T-helper 1 cell treated with Interleukin-12 subunit alpha and Interleukin-12 subunit beta and Interleukin-4 antibody, amounts not matched to agents 30 μg/mL and 1 μg/mL, for 36 hours (primary cell): ENCODE data around the gene OCRL.

Source experiments
- H3K27ac Mint-ChIP-seq: one replicate; pipeline ENCODE4 v1.8.0; 2021; ENCODE audit warnings: mild to moderate bottlenecking, mixed read lengths
- H3K27me3 Mint-ChIP-seq: one replicate; pipeline ENCODE4 v1.8.0; 2021; ENCODE audit warnings: low read depth, mixed read lengths
- H3K36me3 Mint-ChIP-seq: one replicate; pipeline ENCODE4 v1.8.0; 2021; ENCODE audit warnings: low read depth, mixed read lengths
- H3K4me1 Mint-ChIP-seq: one replicate; pipeline ENCODE4 v1.8.0; 2021; ENCODE audit warnings: low read depth, mixed read lengths
- H3K4me3 Mint-ChIP-seq: one replicate; pipeline ENCODE4 v1.8.0; 2021; ENCODE audit warnings: mild to moderate bottlenecking, moderate library complexity, mixed read lengths
- H3K9me3 Mint-ChIP-seq: one replicate; pipeline ENCODE4 v1.8.0; 2021; ENCODE audit warnings: mixed read lengths

The OCRL gene

GRCh38 chrX:129618997-129619396 lies 78.9 kb downstream of the OCRL start:
- H3K27me3 Mint-ChIP-seq, result no peaks in the 10 kb centered on the region
- H3K4me3 Mint-ChIP-seq, result no peak overlapping the region

GRCh38 chrX:129622757-129623301 lies 82.8 kb downstream of the OCRL start:
- Mint-ChIP-seq H3K36me3 (no peaks in the 10 kb centered on the region), H3K4me3 (no peak overlapping the region), H3K4me1 (no peaks in the 10 kb centered on the region)

More at GRCh38 chrX:129618997-129619396, 78.9 kb downstream of the OCRL start:
- Mint-ChIP-seq H3K27ac (no peak overlapping the region), H3K36me3 (no peaks in the 10 kb centered on the region), H3K4me1 (peaks cover 3% of the 10 kb centered on the region), H3K9me3 (no peaks in the 10 kb centered on the region)

GRCh38 chrX:129626026-129626425 lies 86.0 kb downstream of the OCRL start:
- Mint-ChIP-seq H3K9me3 (no peaks in the 10 kb centered on the region), H3K4me1 (no peaks in the 10 kb centered on the region), H3K36me3 (no peaks in the 10 kb centered on the region), H3K27me3 (peaks cover 4% of the 10 kb centered on the region), H3K27ac (no peak overlapping the region), H3K4me3 (no peak overlapping the region)

More at GRCh38 chrX:129622757-129623301, 82.8 kb downstream of the OCRL start:
- H3K27ac Mint-ChIP-seq, result no peak overlapping the region
- peaks cover 4% of the 10 kb centered on the region for H3K27me3 Mint-ChIP-seq
- H3K9me3 Mint-ChIP-seq, result no peaks in the 10 kb centered on the region

- no peaks in the 10 kb centered on the region for H3K4me1 Mint-ChIP-seq
- H3K27ac Mint-ChIP-seq, result no peak overlapping the region
- H3K4me3 Mint-ChIP-seq, result no peak overlapping the region
- no peaks in the 10 kb centered on the region for H3K9me3 Mint-ChIP-seq
- no peaks in the 10 kb centered on the region for H3K36me3 Mint-ChIP-seq
- peaks cover 4% of the 10 kb centered on the region for H3K27me3 Mint-ChIP-seq
These were observed 89.8 kb downstream of the OCRL start for GRCh38 chrX:129629837-129630236.

GRCh38 chrX:129631849-129632248 lies 91.8 kb downstream of the OCRL start:
- Mint-ChIP-seq H3K4me3 (no peak overlapping the region), H3K4me1 (no peaks in the 10 kb centered on the region), H3K27ac (no peak overlapping the region), H3K36me3 (no peaks in the 10 kb centered on the region), H3K9me3 (no peaks in the 10 kb centered on the region), H3K27me3 (no peaks in the 10 kb centered on the region)

- Mint-ChIP-seq H3K9me3 (no peaks in the 10 kb centered on the region), H3K4me3 (no peak overlapping the region), H3K36me3 (no peaks in the 10 kb centered on the region), H3K27ac (no peak overlapping the region), H3K4me1 (peaks cover under 1% of the 10 kb centered on the region), H3K27me3 (no peaks in the 10 kb centered on the region)
These were observed 92.4 kb downstream of the OCRL start for GRCh38 chrX:129632443-129632842.

GRCh38 chrX:129634541-129634940 lies 94.5 kb downstream of the OCRL start:
- H3K9me3 Mint-ChIP-seq, result no peaks in the 10 kb centered on the region
- H3K4me3 Mint-ChIP-seq, result no peak overlapping the region
- H3K27me3 Mint-ChIP-seq, result no peaks in the 10 kb centered on the region
- H3K4me1 Mint-ChIP-seq, result peaks cover 4% of the 10 kb centered on the region
- H3K27ac Mint-ChIP-seq, result no peak overlapping the region
- no peaks in the 10 kb centered on the region for H3K36me3 Mint-ChIP-seq

- H3K4me1 Mint-ChIP-seq, result peaks cover 4% of the 10 kb centered on the region
- H3K36me3 Mint-ChIP-seq, result no peaks in the 10 kb centered on the region
These were observed 96.2 kb downstream of the OCRL start for GRCh38 chrX:129636175-129636681.

GRCh38 chrX:129637217-129638109 lies 97.4 kb downstream of the OCRL start:
- H3K9me3 Mint-ChIP-seq, result no peaks in the 10 kb centered on the region
- H3K4me3 Mint-ChIP-seq, result no peak overlapping the region
- H3K36me3 Mint-ChIP-seq, result no peaks in the 10 kb centered on the region
- H3K27me3 Mint-ChIP-seq, result peaks cover 3% of the 10 kb centered on the region
- peaks cover 4% of the 10 kb centered on the region for H3K4me1 Mint-ChIP-seq
- H3K27ac Mint-ChIP-seq, result no peak overlapping the region

More at GRCh38 chrX:129636175-129636681, 96.2 kb downstream of the OCRL start:
- no peak overlapping the region for H3K4me3 Mint-ChIP-seq
- no peaks in the 10 kb centered on the region for H3K9me3 Mint-ChIP-seq
- peaks cover 3% of the 10 kb centered on the region for H3K27me3 Mint-ChIP-seq
- H3K27ac Mint-ChIP-seq, result no peak overlapping the region

- Mint-ChIP-seq H3K36me3 (no peaks in the 10 kb centered on the region), H3K9me3 (no peaks in the 10 kb centered on the region), H3K4me3 (no peak overlapping the region), H3K27ac (no peak overlapping the region), H3K4me1 (peaks cover 4% of the 10 kb centered on the region), H3K27me3 (peaks cover 3% of the 10 kb centered on the region)
These were observed 98.9 kb downstream of the OCRL start for GRCh38 chrX:129638917-129639316.

GRCh38 chrX:129640737-129641136 lies 100.7 kb downstream of the OCRL start:
- Mint-ChIP-seq H3K36me3 (no peaks in the 10 kb centered on the region), H3K27ac (no peak overlapping the region), H3K4me3 (no peak overlapping the region), H3K4me1 (peaks cover 4% of the 10 kb centered on the region), H3K9me3 (no peaks in the 10 kb centered on the region), H3K27me3 (peaks cover 7% of the 10 kb centered on the region)

- Mint-ChIP-seq H3K4me3 (no peak overlapping the region), H3K36me3 (no peaks in the 10 kb centered on the region), H3K4me1 (peaks cover 4% of the 10 kb centered on the region), H3K9me3 (no peaks in the 10 kb centered on the region), H3K27me3 (peaks cover 7% of the 10 kb centered on the region), H3K27ac (no peak overlapping the region)
These were observed 101.4 kb downstream of the OCRL start for GRCh38 chrX:129641469-129641868.

GRCh38 chrX:129641941-129642340 lies 101.9 kb downstream of the OCRL start:
- Mint-ChIP-seq H3K9me3 (no peaks in the 10 kb centered on the region), H3K36me3 (no peaks in the 10 kb centered on the region), H3K4me3 (no peak overlapping the region), H3K27me3 (peaks cover 7% of the 10 kb centered on the region), H3K27ac (no peak overlapping the region), H3K4me1 (peaks cover 4% of the 10 kb centered on the region)
